Stimulated activated naive CD4-positive, alpha-beta T cell (primary cell): ENCODE results near the gene B4GALNT4.
A peak's percentile ranks its signal among the peaks of the same experiment; 100 is the strongest.
"Not testable (repeated sequence)": the region's sequence is repeated elsewhere in the genome, so short reads cannot be mapped to it uniquely, and the experiment has no call there.

Experiments used
- DNase-seq, 6 experiments: peaks; one replicate each; lab custom pipeline; 2025; lab: John Stamatoyannopoulos, UW

Gene B4GALNT4

GRCh38 chr11:357582-357981 is 11.7 kb upstream of the B4GALNT4 start:
- no peak for DNase-seq

- DNase-seq = no peak
Measured at GRCh38 chr11:358129-358800, 11.0 kb upstream of the B4GALNT4 start.

- no peak for DNase-seq
Measured at GRCh38 chr11:359181-359714, 10.1 kb upstream of the B4GALNT4 start.

- DNase-seq = no peak
Measured at GRCh38 chr11:360326-361280, 8.7 kb upstream of the B4GALNT4 start.

- no peak for DNase-seq
Measured at GRCh38 chr11:362642-363442, 6.5 kb upstream of the B4GALNT4 start.

- not testable (repeated sequence) for DNase-seq
Measured at GRCh38 chr11:363443-363805, 5.9 kb upstream of the B4GALNT4 start.

- DNase-seq = peak; percentile 25 to 64 (median 51)
Measured at GRCh38 chr11:363948-364761, 5.1 kb upstream of the B4GALNT4 start.

- no peak for DNase-seq
Measured at GRCh38 chr11:364991-365725, 4.1 kb upstream of the B4GALNT4 start.

GRCh38 chr11:365831-366230 is 3.5 kb upstream of the B4GALNT4 start:
- no peak for DNase-seq

- peak in 1 of 6 experiments; percentile 32 for DNase-seq
Measured at GRCh38 chr11:367956-368413, 1.3 kb upstream of the B4GALNT4 start.

GRCh38 chr11:368414-369335 is 624 bp upstream of the B4GALNT4 start:
- no peak for DNase-seq

- DNase-seq = no peak
Measured at GRCh38 chr11:370070-370941, 1.0 kb downstream of the B4GALNT4 start.

GRCh38 chr11:371051-371450 is 1.8 kb downstream of the B4GALNT4 start:
- DNase-seq = no peak

- no peak for DNase-seq
Measured at GRCh38 chr11:371716-372590, 2.7 kb downstream of the B4GALNT4 start.

GRCh38 chr11:372809-373715 is 3.8 kb downstream of the B4GALNT4 start:
- DNase-seq = no peak
